HCT116 (cell line): ENCODE data around the gene NFS1. TPM values are rescaled to one million over a fixed set of nuclear protein-coding genes. Genes with fewer than 3 reads are reported as not detected.
A peak's percentile ranks its signal among the peaks of the same experiment; 100 is the strongest.

Experiments used
- ATAC-seq: fragments of 200-7000 bp; cut with Tn5 transposase; 2 replicates; pipeline ENCODE4 v1.9.1; 2020; ENCODE audit warnings: mild to moderate bottlenecking, moderate library complexity
- BruUV-seq: library from RNA; stranded (reverse); fragments of 400-500 nt; replicated peaks from 2 replicates; lab custom pipeline; 2021; lab: Mats Ljungman, UMichigan
- CTCF ChIA-PET: fragments of 300-600 bp; sonication (Branson Sonifier 250); formaldehyde crosslinking; loops from one replicate; lab custom pipeline; 2021; ENCODE audit warnings: antibody characterized with exemption; lab: Charles Lee
- POLR2A ChIA-PET: fragments of 300-600, 350-600 bp; sonication (Branson Sonifier 250); formaldehyde crosslinking; loops from one replicate; lab custom pipeline; 2021; ENCODE audit warnings: antibody characterized with exemption; lab: Charles Lee
- RAD21 ChIA-PET, 2 experiments: fragments of 300-600 bp; sonication (Branson Sonifier 250); formaldehyde crosslinking; loops; one replicate each; lab custom pipeline; 2023; ENCODE audit warnings: low total read pairs in 2 of 2; ENCODE audit not compliant: uncharacterized antibody in 2 of 2, unreplicated experiment in 2 of 2, low non-redundant PET in 1 of 2; lab: Charles Lee
- DNase-seq: peaks from one replicate; pipeline ENCODE4 v3.0.0-alpha.2; 2010; ENCODE audit warnings: low read depth, low spot score
- H2AFZ ChIP-seq: fragments of 200-600 bp; shearing (Covaris generic), sonication (generic); 2 replicates; pipeline ENCODE4 v1.6.1; 2017; ENCODE audit warnings: low read depth, mixed run types, mixed read lengths, antibody characterized with exemption, low read length; ENCODE audit not compliant: poor library complexity, severe bottlenecking
- H3K27ac ChIP-seq: 2 replicates; pipeline ENCODE4 v1.5.1; 2012; ENCODE audit warnings: low read depth, low read length
- H3K27me3 ChIP-seq: fragments of 200-600 bp; sonication (generic); 2 replicates; pipeline ENCODE4 v1.6.1; 2016; ENCODE audit warnings: mixed run types, low read length, mixed read lengths; ENCODE audit not compliant: insufficient read depth
- H3K36me3 ChIP-seq, 2 experiments: fragments of 200-500 bp in 1 of 2; fragments of 200-600 bp in 1 of 2; sonication (Bioruptor generic) in 1 of 2; sonication (generic) in 1 of 2; 2 replicates each; pipeline versions ENCODE4 v1.5.1 to v1.6.1; 2014 to 2016; ENCODE audit warnings: low read length in 2 of 2, inconsistent platforms in 1 of 2, mixed read lengths in 1 of 2, mixed run types in 1 of 2; ENCODE audit not compliant: insufficient read depth in 2 of 2, control insufficient read depth in 1 of 2
- H3K4me1 ChIP-seq, 2 experiments: fragments of 200-600 bp in 1 of 2; sonication (generic) in 1 of 2; 2 replicates each; pipeline versions ENCODE4 v1.5.1 to v1.6.1; 2012 to 2017; ENCODE audit warnings: low read length in 2 of 2, inconsistent platforms in 1 of 2, mild to moderate bottlenecking in 1 of 2, mixed read lengths in 1 of 2, mixed run types in 1 of 2, moderate library complexity in 1 of 2; ENCODE audit not compliant: insufficient read depth in 2 of 2, control insufficient read depth in 1 of 2
- H3K4me2 ChIP-seq: fragments of 200-600 bp; sonication (generic); 2 replicates; pipeline ENCODE4 v1.6.1; 2017; ENCODE audit warnings: mixed run types, low read length, mixed read lengths
- H3K4me3 ChIP-seq, 2 experiments: fragments of 200-600 bp in 1 of 2; sonication (generic) in 1 of 2; replicated peaks in 1 of 2; 2 replicates each; pipeline ENCODE4 v1.5.1; 2011 to 2016; ENCODE audit warnings: low read length in 2 of 2, control low read depth in 1 of 2, low read depth in 1 of 2, mild to moderate bottlenecking in 1 of 2, mixed read lengths in 1 of 2, mixed run types in 1 of 2
- H3K79me2 ChIP-seq: fragments of 200-600 bp; sonication (generic); 2 replicates; pipeline ENCODE4 v1.6.1; 2017; ENCODE audit warnings: mild to moderate bottlenecking, mixed run types, low read length, moderate library complexity, mixed read lengths; ENCODE audit not compliant: insufficient read depth
- H3K9ac ChIP-seq: fragments of 200-600 bp; sonication (generic); 2 replicates; pipeline ENCODE4 v1.6.1; 2016; ENCODE audit warnings: low read length, mixed read lengths
- H3K9me2 ChIP-seq: fragments of 200-600 bp; sonication (generic), shearing (Covaris generic); 2 replicates; pipeline ENCODE4 v1.6.1; 2017; ENCODE audit warnings: mixed run types, mild to moderate bottlenecking, moderate library complexity; ENCODE audit not compliant: insufficient read depth
- H3K9me3 ChIP-seq, 2 experiments: fragments of 200-500 bp in 1 of 2; fragments of 200-600 bp in 1 of 2; sonication (Bioruptor generic) in 1 of 2; sonication (generic) in 1 of 2; 2 replicates each; pipeline ENCODE4 v1.6.1; 2014 to 2017; ENCODE audit warnings: low read length in 2 of 2, mixed read lengths in 2 of 2, inconsistent platforms in 1 of 2, low read depth in 1 of 2, mild to moderate bottlenecking in 1 of 2, mixed run types in 1 of 2, moderate library complexity in 1 of 2; ENCODE audit not compliant: control insufficient read depth in 1 of 2, insufficient read depth in 1 of 2
- H4K20me1 ChIP-seq: fragments of 200-600 bp; sonication (generic), shearing (Covaris generic); 2 replicates; pipeline ENCODE4 v1.6.1; 2017; ENCODE audit warnings: mixed run types, mild to moderate bottlenecking, moderate library complexity; ENCODE audit not compliant: insufficient read depth
- CBX3 ChIP-seq: IDR thresholded peaks from 2 replicates; pipeline ENCODE4 v1.6.1; 2012; ENCODE audit warnings: low read depth
- CEBPB ChIP-seq: IDR thresholded peaks from 2 replicates; pipeline ENCODE4 v1.6.1; 2012; ENCODE audit warnings: low read depth
- EGR1 ChIP-seq: IDR thresholded peaks from 2 replicates; pipeline ENCODE4 v1.6.1; 2012; ENCODE audit warnings: low read depth
- ELF1 ChIP-seq: IDR thresholded peaks from 2 replicates; pipeline ENCODE4 v1.6.1; 2012; ENCODE audit warnings: low read depth, borderline replicate concordance
- EZH2 ChIP-seq: fragments of 200-600 bp; sonication (generic); IDR thresholded peaks from 2 replicates; pipeline ENCODE4 v1.6.1; 2017; ENCODE audit warnings: antibody characterized with exemption, mixed run types
- EZH2phosphoT487 ChIP-seq: fragments of 200-600 bp; IDR thresholded peaks from 2 replicates; pipeline ENCODE4 v1.6.1; 2018; ENCODE audit warnings: antibody characterized with exemption, borderline replicate concordance
- FOSL1 ChIP-seq: IDR thresholded peaks from 2 replicates; pipeline ENCODE4 v1.6.1; 2012; ENCODE audit warnings: low read depth
- JUND ChIP-seq: IDR thresholded peaks from 2 replicates; pipeline ENCODE4 v1.6.1; 2012
- POLR2AphosphoS5 ChIP-seq: IDR thresholded peaks from 2 replicates; pipeline ENCODE4 v1.6.1; 2011; ENCODE audit warnings: mild to moderate bottlenecking, low read depth, low read length, moderate library complexity
- RAD21 ChIP-seq: IDR thresholded peaks from 2 replicates; pipeline ENCODE4 v1.6.1; 2012; ENCODE audit warnings: low read depth, mild to moderate bottlenecking
- SIN3A ChIP-seq: IDR thresholded peaks from 2 replicates; pipeline ENCODE4 v1.6.1; 2012; ENCODE audit warnings: low read depth
- SP1 ChIP-seq: IDR thresholded peaks from 2 replicates; pipeline ENCODE4 v1.6.1; 2012; ENCODE audit warnings: low read depth
- SRF ChIP-seq: IDR thresholded peaks from 2 replicates; pipeline ENCODE4 v1.6.1; 2012; ENCODE audit warnings: low read depth
- TCF7L2 ChIP-seq: IDR thresholded peaks from 2 replicates; pipeline ENCODE4 v1.7.0; 2011; ENCODE audit warnings: borderline replicate concordance, inconsistent platforms; ENCODE audit not compliant: insufficient read depth, insufficient read length; ENCODE audit errors: extremely low read depth
- YY1 ChIP-seq: IDR thresholded peaks from 2 replicates; pipeline ENCODE4 v1.6.1; 2011; ENCODE audit warnings: low read length, low read depth, moderate library complexity, mild to moderate bottlenecking; ENCODE audit not compliant: insufficient replicate concordance; ENCODE audit errors: extremely low read depth
- ZNF274 ChIP-seq: fragments of 200-500 bp; sonication (Bioruptor generic); IDR thresholded peaks from 2 replicates; pipeline ENCODE4 v1.6.1; 2014; ENCODE audit warnings: mild to moderate bottlenecking, low read depth, low read length, inconsistent platforms
- intact Hi-C: fragments of 100-400 bp; cut with micrococcal nuclease; formaldehyde crosslinking; loops from 2 replicates; pipeline ENCODE4 v1.10.0; 2022
- total RNA-seq: library from RNA; stranded (reverse); gene quantifications from one replicate; pipeline ENCODE4 v1.2.1, GENCODE V29; 2021; ENCODE audit not compliant: unreplicated experiment
- TF ChIP-seq, protein P1 (sequence below), 3 experiments: fragments of 200-600 bp in 1 of 3; sonication (generic) in 1 of 3; IDR thresholded peaks in 2 of 3; conservative IDR thresholded peaks in 1 of 3; 2 replicates each; pipeline ENCODE4 v1.5.1; 2012 to 2017; ENCODE audit warnings: low read depth in 2 of 3, low read length in 2 of 3, antibody characterized with exemption in 1 of 3, borderline replicate concordance in 1 of 3, control low read depth in 1 of 3, mild to moderate bottlenecking in 1 of 3, mixed read lengths in 1 of 3, mixed run types in 1 of 3, moderate library complexity in 1 of 3; ENCODE audit not compliant: insufficient read depth in 1 of 3
- TF ChIP-seq, protein P2 (sequence below): IDR thresholded peaks from 2 replicates; pipeline ENCODE4 v1.6.1; 2012
- TF ChIP-seq, protein P3 (sequence below): IDR thresholded peaks from 2 replicates; pipeline ENCODE4 v1.6.1; 2012; ENCODE audit warnings: low read depth
- TF ChIP-seq, protein P4 (sequence below): IDR thresholded peaks from 2 replicates; pipeline ENCODE4 v1.6.1; 2011; ENCODE audit warnings: mild to moderate bottlenecking, low read length, moderate library complexity; ENCODE audit not compliant: insufficient replicate concordance; ENCODE audit errors: extremely low read depth

The NFS1 gene
- total RNA-seq, 1 experiment from 2014 or later: 33.9 TPM

DNA sequence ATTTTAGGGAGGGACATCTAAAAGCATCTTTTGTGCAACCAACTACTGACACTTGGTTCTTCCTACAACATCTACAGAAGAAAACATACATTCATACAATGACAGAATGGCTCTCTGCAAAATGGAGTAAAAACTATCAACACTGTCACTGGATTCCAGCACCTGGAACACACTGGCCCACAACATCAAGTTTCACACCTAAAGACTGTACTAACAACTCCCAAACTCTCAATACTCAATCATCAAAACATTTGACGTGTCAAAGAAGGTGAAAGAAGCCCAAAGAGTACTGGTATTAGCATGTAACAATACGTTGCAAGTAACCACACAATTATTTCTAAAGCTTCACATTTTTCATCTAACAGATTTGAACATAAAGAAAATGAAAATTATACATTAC, 36.6 kb downstream of the NFS1 start:
- intact Hi-C loops: loop anchor here (2.0 kb wide), 1 partner anchor 44 kb away; no protein-coding TSS in a partner anchor
- ATAC-seq (no peak), DNase-seq (no peak)
- no TSS peak for BruUV-seq
- POLR2A ChIA-PET: no interaction called here
- Histone ChIP-seq H3K4me3 (peak overlapping the region in 1 of 2 experiments; percentile 79; a peak in 1 of 4 replicates), H3K9ac (peak overlapping the region; percentile 97), H3K4me1 (peaks cover 31 to 43% of the 10 kb centered on the region in 2 experiments), H4K20me1 (peaks cover 48% of the 10 kb centered on the region), H3K9me3 (no peaks in the 10 kb centered on the region), H3K9me2 (no peaks in the 10 kb centered on the region), H3K4me2 (peak overlapping the region; percentile 80), H3K36me3 (peaks cover 0 to under 1% of the 10 kb centered on the region in 2 experiments; a peak in 1 of 4 replicates), H3K27me3 (no peaks in the 10 kb centered on the region), H2AFZ (no peak overlapping the region), H3K79me2 (peaks cover 72% of the 10 kb centered on the region), H3K27ac (no peak overlapping the region)
- CTCF ChIA-PET: no interaction called here
- TF ChIP-seq FOSL1 (no peak), EZH2phosphoT487 (no peak), EGR1 (no peak), JUND (no peak), YY1 (no peak), ELF1 (no peak), CEBPB (no peak), CBX3 (no peak), POLR2AphosphoS5 (no peak), SRF (no peak), TCF7L2 (no peak), SIN3A (no peak), SP1 (no peak), ZNF274 (no peak), RAD21 (no peak), EZH2 (no peak)
- TF ChIP-seq, protein P1, sequence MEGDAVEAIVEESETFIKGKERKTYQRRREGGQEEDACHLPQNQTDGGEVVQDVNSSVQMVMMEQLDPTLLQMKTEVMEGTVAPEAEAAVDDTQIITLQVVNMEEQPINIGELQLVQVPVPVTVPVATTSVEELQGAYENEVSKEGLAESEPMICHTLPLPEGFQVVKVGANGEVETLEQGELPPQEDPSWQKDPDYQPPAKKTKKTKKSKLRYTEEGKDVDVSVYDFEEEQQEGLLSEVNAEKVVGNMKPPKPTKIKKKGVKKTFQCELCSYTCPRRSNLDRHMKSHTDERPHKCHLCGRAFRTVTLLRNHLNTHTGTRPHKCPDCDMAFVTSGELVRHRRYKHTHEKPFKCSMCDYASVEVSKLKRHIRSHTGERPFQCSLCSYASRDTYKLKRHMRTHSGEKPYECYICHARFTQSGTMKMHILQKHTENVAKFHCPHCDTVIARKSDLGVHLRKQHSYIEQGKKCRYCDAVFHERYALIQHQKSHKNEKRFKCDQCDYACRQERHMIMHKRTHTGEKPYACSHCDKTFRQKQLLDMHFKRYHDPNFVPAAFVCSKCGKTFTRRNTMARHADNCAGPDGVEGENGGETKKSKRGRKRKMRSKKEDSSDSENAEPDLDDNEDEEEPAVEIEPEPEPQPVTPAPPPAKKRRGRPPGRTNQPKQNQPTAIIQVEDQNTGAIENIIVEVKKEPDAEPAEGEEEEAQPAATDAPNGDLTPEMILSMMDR (IDR thresholded peaks at IDR 0.05 in 2 of 3, conservative IDR thresholded peaks at IDR 0.05 in 1 of 3; ENCODE audit: borderline replicate concordance in 1 of 3, insufficient read depth in 1 of 3, low read depth in 2 of 3, low read length in 2 of 3): no peak
- TF ChIP-seq, protein P2, sequence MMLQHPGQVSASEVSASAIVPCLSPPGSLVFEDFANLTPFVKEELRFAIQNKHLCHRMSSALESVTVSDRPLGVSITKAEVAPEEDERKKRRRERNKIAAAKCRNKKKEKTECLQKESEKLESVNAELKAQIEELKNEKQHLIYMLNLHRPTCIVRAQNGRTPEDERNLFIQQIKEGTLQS: no peak
- TF ChIP-seq, protein P3, sequence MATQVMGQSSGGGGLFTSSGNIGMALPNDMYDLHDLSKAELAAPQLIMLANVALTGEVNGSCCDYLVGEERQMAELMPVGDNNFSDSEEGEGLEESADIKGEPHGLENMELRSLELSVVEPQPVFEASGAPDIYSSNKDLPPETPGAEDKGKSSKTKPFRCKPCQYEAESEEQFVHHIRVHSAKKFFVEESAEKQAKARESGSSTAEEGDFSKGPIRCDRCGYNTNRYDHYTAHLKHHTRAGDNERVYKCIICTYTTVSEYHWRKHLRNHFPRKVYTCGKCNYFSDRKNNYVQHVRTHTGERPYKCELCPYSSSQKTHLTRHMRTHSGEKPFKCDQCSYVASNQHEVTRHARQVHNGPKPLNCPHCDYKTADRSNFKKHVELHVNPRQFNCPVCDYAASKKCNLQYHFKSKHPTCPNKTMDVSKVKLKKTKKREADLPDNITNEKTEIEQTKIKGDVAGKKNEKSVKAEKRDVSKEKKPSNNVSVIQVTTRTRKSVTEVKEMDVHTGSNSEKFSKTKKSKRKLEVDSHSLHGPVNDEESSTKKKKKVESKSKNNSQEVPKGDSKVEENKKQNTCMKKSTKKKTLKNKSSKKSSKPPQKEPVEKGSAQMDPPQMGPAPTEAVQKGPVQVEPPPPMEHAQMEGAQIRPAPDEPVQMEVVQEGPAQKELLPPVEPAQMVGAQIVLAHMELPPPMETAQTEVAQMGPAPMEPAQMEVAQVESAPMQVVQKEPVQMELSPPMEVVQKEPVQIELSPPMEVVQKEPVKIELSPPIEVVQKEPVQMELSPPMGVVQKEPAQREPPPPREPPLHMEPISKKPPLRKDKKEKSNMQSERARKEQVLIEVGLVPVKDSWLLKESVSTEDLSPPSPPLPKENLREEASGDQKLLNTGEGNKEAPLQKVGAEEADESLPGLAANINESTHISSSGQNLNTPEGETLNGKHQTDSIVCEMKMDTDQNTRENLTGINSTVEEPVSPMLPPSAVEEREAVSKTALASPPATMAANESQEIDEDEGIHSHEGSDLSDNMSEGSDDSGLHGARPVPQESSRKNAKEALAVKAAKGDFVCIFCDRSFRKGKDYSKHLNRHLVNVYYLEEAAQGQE: no peak
- TF ChIP-seq, protein P4, sequence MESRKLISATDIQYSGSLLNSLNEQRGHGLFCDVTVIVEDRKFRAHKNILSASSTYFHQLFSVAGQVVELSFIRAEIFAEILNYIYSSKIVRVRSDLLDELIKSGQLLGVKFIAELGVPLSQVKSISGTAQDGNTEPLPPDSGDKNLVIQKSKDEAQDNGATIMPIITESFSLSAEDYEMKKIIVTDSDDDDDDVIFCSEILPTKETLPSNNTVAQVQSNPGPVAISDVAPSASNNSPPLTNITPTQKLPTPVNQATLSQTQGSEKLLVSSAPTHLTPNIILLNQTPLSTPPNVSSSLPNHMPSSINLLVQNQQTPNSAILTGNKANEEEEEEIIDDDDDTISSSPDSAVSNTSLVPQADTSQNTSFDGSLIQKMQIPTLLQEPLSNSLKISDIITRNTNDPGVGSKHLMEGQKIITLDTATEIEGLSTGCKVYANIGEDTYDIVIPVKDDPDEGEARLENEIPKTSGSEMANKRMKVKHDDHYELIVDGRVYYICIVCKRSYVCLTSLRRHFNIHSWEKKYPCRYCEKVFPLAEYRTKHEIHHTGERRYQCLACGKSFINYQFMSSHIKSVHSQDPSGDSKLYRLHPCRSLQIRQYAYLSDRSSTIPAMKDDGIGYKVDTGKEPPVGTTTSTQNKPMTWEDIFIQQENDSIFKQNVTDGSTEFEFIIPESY: no peak
- RAD21 ChIA-PET: no interaction called here
